GM11168 (cell line): ENCODE measurements around the gene PRKG1.
"Not testable (repeated sequence)": the region's sequence is repeated elsewhere in the genome, so short reads cannot be mapped to it uniquely, and the experiment has no call there.

Experiments used
- in situ Hi-C: fragments of 300-500 bp; cut with MboI; formaldehyde crosslinking; loops from one replicate; pipeline ENCODE4 v1.12.0; 2022; ENCODE audit warnings: low sequenced_read_pairs; ENCODE audit not compliant: unreplicated experiment

PRKG1 gene

GRCh38 chr10:51528527-51528926 lies 454.2 kb downstream of the PRKG1 start:
- in situ Hi-C loops = no loop called here

GRCh38 chr10:51530541-51530940 lies 456.3 kb downstream of the PRKG1 start:
- in situ Hi-C loops = no loop called here

- in situ Hi-C loops = no loop called here
These were observed 457.8 kb downstream of the PRKG1 start for GRCh38 chr10:51532044-51532443.

GRCh38 chr10:51542853-51543252 lies 468.6 kb downstream of the PRKG1 start:
- in situ Hi-C loops = no loop called here

GRCh38 chr10:51544933-51545332 lies 470.6 kb downstream of the PRKG1 start:
- in situ Hi-C loops = no loop called here

GRCh38 chr10:51547941-51548340 lies 473.7 kb downstream of the PRKG1 start:
- in situ Hi-C loops = no loop called here

- in situ Hi-C loops = no loop called here
These were observed 478.6 kb downstream of the PRKG1 start for GRCh38 chr10:51552879-51553278.

- in situ Hi-C loops = no loop called here
These were observed 490.7 kb downstream of the PRKG1 start for GRCh38 chr10:51564896-51565510.

- in situ Hi-C loops = no loop called here
These were observed 493.0 kb downstream of the PRKG1 start for GRCh38 chr10:51567271-51567670.

GRCh38 chr10:51569467-51569866 lies 495.2 kb downstream of the PRKG1 start:
- in situ Hi-C loops = no loop called here

- in situ Hi-C loops = no loop called here
These were observed 500.2 kb downstream of the PRKG1 start for GRCh38 chr10:51574248-51575048.

GRCh38 chr10:51581196-51581595 lies 506.9 kb downstream of the PRKG1 start:
- in situ Hi-C loops = not testable (repeated sequence)

GRCh38 chr10:51583976-51584375 lies 509.7 kb downstream of the PRKG1 start:
- in situ Hi-C loops = no loop called here

GRCh38 chr10:51585742-51586141 lies 511.5 kb downstream of the PRKG1 start:
- in situ Hi-C loops = no loop called here

GRCh38 chr10:51588984-51589383 lies 514.7 kb downstream of the PRKG1 start:
- in situ Hi-C loops = no loop called here

GRCh38 chr10:51590818-51591217 lies 516.5 kb downstream of the PRKG1 start:
- in situ Hi-C loops = no loop called here

GRCh38 chr10:51596695-51597094 lies 522.4 kb downstream of the PRKG1 start:
- in situ Hi-C loops = no loop called here

GRCh38 chr10:51599647-51600046 lies 525.4 kb downstream of the PRKG1 start:
- in situ Hi-C loops = no loop called here

- in situ Hi-C loops = no loop called here
These were observed 528.0 kb downstream of the PRKG1 start for GRCh38 chr10:51602326-51602725.

GRCh38 chr10:51604579-51604978 lies 530.3 kb downstream of the PRKG1 start:
- in situ Hi-C loops = no loop called here

- in situ Hi-C loops = no loop called here
These were observed 532.7 kb downstream of the PRKG1 start for GRCh38 chr10:51606825-51607462.
